Fibroblast of skin of right quadriceps (primary cell): ENCODE results near the gene C1orf52.

ENCODE experiments used
- DNase-seq: peaks from one replicate; pipeline ENCODE4 v3.0.0-alpha.2; 2013

C1orf52 gene

GRCh38 chr1:85259118-85259911, at the start of gene C1orf52:
Gene C1orf52, minus strand, starts transcription at chr1:85259662. Its CDS starts 29 bp downstream, at chr1:85259633.
- peak; percentile 92 for DNase-seq

- DNase-seq, result no peak
Measured at GRCh38 chr1:85308833-85309350, 49.4 kb upstream of the C1orf52 start.

GRCh38 chr1:85307987-85308832, 48.7 kb upstream of the C1orf52 start:
- DNase-seq, result peak; percentile 87

- no peak for DNase-seq
Measured at GRCh38 chr1:85306236-85306635, 46.8 kb upstream of the C1orf52 start.

GRCh38 chr1:85303440-85304162, 44.1 kb upstream of the C1orf52 start:
- DNase-seq, result no peak

GRCh38 chr1:85300140-85300539, 40.7 kb upstream of the C1orf52 start:
- no peak for DNase-seq

- DNase-seq, result peak; percentile 99
Measured at GRCh38 chr1:85297855-85298629, 38.6 kb upstream of the C1orf52 start.

- no peak for DNase-seq
Measured at GRCh38 chr1:85297538-85297854, 38.0 kb upstream of the C1orf52 start.

- no peak for DNase-seq
Measured at GRCh38 chr1:85296980-85297379, 37.5 kb upstream of the C1orf52 start.

- no peak for DNase-seq
Measured at GRCh38 chr1:85295654-85296053, 36.2 kb upstream of the C1orf52 start.

GRCh38 chr1:85295006-85295431, 35.6 kb upstream of the C1orf52 start:
- no peak for DNase-seq

- peak; percentile 45 for DNase-seq
Measured at GRCh38 chr1:85290826-85291225, 31.4 kb upstream of the C1orf52 start.

- no peak for DNase-seq
Measured at GRCh38 chr1:85289848-85290335, 30.4 kb upstream of the C1orf52 start.

GRCh38 chr1:85289207-85289847, 29.9 kb upstream of the C1orf52 start:
- peak; percentile 93 for DNase-seq

- no peak for DNase-seq
Measured at GRCh38 chr1:85284202-85284601, 24.7 kb upstream of the C1orf52 start.

GRCh38 chr1:85283475-85284199, 24.2 kb upstream of the C1orf52 start:
- no peak for DNase-seq

- no peak for DNase-seq
Measured at GRCh38 chr1:85282424-85282823, 23.0 kb upstream of the C1orf52 start.

GRCh38 chr1:85280636-85281035, 21.2 kb upstream of the C1orf52 start:
- DNase-seq, result peak; percentile 39

- DNase-seq, result no peak
Measured at GRCh38 chr1:85279458-85280080, 20.1 kb upstream of the C1orf52 start.

GRCh38 chr1:85278853-85279314, 19.4 kb upstream of the C1orf52 start:
- DNase-seq, result peak; percentile 94
